NCI-H82 (cell line): ENCODE results near the gene COL6A3.
"Not testable (repeated sequence)": the region's sequence is repeated elsewhere in the genome, so short reads cannot be mapped to it uniquely, and the experiment has no call there.

Experiments
- DNase-seq: peaks from one replicate; lab custom pipeline; 2025; lab: John Stamatoyannopoulos, UW

COL6A3 gene

DNA sequence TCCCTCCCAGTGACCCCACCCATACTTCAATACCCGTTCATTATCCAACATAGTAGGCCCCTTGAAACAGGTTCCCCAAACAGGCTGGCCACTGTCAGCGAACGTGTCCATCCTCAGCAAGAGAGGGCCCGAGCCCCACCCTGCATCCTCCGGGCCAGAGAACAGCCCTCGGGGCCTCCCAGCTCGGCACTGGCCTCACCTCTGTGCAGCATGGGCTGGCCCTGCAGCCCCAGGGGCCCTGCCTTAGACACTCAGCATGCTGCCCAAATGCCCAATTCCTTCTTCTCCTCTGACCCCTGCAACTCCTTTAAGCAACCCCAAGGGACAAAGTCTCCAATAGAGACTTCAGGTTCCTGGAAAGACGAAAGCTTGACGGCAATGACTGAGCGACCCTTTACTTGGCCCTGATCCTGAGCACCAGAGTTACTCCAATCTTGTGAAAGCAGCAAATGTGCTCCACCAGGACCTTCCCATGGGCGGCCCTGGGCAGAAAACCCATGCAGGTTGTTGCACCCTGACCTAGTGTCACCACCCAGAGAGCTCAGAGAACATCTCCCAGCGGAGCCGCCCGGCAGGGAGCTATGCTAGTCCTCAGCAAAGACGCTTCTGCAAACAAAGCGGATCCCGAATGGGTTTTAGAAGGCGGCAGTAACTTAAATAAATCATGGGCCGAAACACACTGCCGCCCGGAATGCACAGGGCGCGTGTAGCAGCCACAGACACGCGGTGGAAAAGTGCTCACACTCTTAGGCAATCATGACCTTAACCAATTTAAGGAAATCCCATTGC lies 782 bp downstream of the COL6A3 start:
- no peak for DNase-seq

DNA sequence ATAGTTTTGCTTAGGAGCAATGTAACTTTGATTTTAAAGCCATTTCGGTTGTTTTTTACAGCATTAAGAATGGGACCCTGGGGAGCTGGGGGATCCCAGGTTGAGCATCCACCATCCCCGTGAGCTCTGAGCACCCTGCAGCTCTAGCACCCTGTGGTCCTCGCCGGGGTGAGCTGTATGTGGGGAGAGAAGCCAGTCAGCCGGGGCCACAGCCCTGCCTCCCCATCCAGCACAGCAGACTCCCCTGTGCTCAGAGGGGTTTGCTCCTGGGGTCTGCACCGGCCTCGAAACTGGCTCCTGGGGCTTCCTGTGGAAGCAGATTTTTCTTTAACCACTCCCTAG lies 1.3 kb downstream of the COL6A3 start:
- DNase-seq: no peak

DNA sequence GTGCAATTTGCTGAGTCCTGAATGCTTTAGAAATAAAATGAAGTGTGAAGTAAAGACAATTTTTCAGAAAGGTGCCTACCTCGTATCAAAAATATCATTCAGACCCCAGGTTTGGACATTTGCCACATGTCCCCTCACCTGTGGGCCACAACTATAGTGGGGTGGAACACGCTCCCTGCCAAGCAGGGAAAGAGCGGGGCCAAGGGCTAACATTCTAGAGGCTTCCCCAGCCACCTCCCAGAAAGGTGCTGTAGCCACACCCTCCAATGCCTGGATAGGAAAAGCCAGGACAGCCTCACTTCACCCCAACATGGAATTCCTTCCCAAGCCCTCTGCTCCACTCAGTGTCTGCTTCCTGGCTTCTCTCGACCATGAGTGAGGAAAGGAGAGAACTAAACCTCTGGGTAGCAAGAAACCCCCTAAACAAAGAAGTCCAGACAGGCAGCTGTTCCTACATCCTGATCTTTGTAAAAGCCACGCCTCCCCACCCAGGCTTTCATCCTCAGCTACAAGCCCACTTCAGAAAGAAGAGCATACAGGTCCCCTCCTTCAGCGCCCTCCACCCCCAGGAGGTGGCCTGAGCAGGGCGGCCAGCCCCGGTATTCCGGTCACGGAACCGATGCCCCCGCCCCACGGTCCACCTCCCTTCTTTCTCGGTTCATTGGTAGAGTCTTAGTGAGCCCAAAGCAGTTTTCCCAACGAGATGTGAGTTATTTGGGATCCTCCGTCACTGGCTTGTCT lies 2.1 kb downstream of the COL6A3 start:
- DNase-seq: peak; percentile 11

GRCh38 chr2:237411092-237411601 lies 2.8 kb downstream of the COL6A3 start:
- no peak for DNase-seq

DNA sequence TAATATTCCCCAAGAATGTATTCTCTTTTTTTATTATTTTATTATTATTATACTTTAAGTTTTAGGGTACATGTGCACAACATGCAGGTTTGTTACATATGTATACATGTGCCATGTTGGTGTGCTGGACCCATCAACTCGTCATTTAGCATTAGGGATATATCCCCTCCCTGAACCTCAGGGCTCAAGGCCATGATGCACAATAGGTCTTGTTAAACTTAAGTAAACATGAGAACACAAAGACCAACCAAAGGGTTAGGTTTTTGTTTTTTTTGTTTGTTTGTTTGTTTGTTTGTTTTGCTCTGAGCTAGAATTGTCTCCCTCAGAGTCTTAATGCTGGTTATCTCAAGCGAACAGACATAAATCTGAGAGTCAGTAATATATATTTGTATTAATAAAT lies 4.7 kb downstream of the COL6A3 start:
- not testable (repeated sequence) for DNase-seq

GRCh38 chr2:237408335-237409000 lies 5.5 kb downstream of the COL6A3 start:
- no peak for DNase-seq

DNA sequence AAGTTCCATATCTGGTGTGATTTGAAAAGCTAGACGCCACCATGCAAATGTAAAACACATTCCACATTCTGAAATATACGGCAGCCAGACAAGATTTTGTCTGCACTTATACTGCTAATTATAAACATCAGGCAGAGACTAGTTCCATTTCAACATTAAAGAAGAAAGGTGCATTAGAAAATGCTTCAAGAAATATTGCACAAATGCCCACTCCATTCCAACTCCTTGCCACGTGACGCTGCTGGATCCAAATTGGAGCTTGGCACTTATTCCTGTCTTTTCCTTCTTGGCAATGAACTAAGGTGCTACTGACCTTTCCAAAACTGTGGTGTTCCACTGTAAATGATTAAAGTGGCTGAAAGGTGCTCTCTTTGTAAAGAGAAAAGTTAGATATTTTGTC lies 6.3 kb downstream of the COL6A3 start:
- no peak for DNase-seq

- DNase-seq: no peak
Measured at GRCh38 chr2:237406371-237406895, 7.5 kb downstream of the COL6A3 start.

DNA sequence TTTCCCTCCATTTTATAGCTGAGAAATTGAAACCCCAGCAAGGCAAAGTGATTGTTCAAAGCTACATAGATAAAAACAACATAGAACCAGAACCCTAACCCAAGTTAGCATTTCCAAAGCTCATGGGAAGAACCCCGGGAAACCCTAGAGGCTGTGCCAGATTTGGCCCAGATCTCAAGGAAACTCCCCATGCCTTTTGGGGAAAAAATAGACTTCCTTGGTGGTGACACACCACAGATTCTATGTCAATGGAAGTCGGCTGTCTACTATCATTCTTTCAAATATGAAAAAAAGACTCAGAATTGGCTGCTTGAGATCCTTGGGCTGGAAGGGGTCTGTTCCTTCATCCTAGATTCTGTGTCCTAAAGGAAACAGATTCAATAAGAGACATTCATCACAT lies 8.4 kb downstream of the COL6A3 start:
- DNase-seq: no peak

DNA sequence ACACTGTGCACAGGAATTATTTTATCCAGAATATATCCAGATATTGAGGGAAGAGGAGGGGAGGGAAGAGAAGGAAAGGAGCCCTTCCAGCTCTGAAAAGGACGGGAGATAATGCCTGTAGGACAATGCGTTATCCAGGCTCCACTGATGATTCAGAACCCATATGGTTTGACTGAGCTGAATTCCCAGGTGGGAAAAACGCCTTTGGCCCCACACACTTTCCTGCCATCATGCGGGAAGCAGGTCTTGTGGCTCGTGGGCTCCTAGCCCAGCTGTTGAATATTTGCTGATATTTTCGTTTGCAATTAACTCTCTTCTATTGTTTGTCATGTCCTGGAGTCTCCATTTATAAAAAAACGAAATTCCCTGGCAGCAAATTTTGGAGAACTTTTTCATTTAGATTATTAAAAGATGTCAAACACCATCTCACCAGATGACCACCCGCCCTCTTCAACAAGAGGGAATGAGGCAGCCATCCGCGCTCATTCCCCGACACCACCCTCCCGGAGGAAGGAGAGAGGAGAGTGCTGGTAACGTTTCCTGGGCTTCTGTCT lies 8.9 kb downstream of the COL6A3 start:
- no peak for DNase-seq

DNA sequence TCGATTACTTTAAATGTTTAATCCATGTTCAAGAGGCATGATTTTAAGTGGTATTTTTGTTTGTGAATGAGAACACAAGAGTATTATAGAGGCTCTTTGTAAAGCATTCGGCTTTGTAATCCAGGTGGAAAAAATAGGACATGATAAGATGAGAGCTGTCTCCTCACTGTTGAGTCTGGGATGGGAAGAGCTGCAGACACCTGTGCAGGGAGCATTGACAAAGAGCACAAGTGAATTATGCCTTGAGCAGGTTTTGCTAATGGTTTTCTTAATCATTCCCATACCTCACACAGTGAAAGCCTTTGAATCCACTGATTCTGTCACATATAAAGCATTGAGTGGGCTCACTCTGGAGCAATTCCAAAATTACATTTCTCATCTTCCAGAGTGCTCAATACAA lies 9.6 kb downstream of the COL6A3 start:
- no peak for DNase-seq

- DNase-seq: no peak
Measured at GRCh38 chr2:237403024-237403882, 10.7 kb downstream of the COL6A3 start.

- no peak for DNase-seq
Measured at GRCh38 chr2:237400199-237400598, 13.8 kb downstream of the COL6A3 start.

GRCh38 chr2:237397072-237397471 lies 16.9 kb downstream of the COL6A3 start:
- no peak for DNase-seq

- no peak for DNase-seq
Measured at GRCh38 chr2:237393523-237393922, 20.4 kb downstream of the COL6A3 start.

- no peak for DNase-seq
Measured at GRCh38 chr2:237392186-237392585, 21.8 kb downstream of the COL6A3 start.

GRCh38 chr2:237391140-237391539 lies 22.8 kb downstream of the COL6A3 start:
- no peak for DNase-seq

DNA sequence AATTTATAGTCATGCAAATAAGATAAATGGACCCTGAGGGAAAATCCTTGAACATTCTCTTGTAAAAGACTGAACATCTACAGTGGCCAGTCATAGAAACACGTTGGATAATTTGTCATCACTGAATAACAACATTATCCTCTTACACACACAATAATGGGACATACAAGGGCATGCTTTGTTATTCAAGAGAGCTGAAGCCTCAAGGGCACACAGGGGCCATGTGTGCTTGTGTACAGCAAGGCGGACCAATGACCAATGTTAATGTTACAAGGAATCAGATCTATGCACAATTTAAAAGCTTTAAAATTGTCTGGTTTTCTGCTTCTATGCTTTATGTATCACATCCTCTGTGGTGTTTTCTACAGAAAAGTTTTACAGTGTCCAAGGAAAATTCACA lies 23.7 kb downstream of the COL6A3 start:
- no peak for DNase-seq

- no peak for DNase-seq
Measured at GRCh38 chr2:237389831-237390230, 24.1 kb downstream of the COL6A3 start.

- DNase-seq: no peak
Measured at GRCh38 chr2:237388036-237388435, 25.9 kb downstream of the COL6A3 start.

- no peak for DNase-seq
Measured at GRCh38 chr2:237384672-237385020, 29.3 kb downstream of the COL6A3 start.
